Fibroblast of mammary gland (primary cell): ENCODE measurements around the gene BAIAP2L2.
"Not testable (repeated sequence)": the region's sequence is repeated elsewhere in the genome, so short reads cannot be mapped to it uniquely, and the experiment has no call there.

Source experiments
- DNase-seq: peaks from one replicate; pipeline ENCODE4 v3.0.0-alpha.2; 2010; ENCODE audit warnings: low read depth
- H3K4me3 ChIP-seq: 2 replicates; pipeline ENCODE4 v1.5.1; 2011; ENCODE audit warnings: low read depth, mild to moderate bottlenecking, low read length, moderate library complexity; ENCODE audit not compliant: control insufficient read depth
- TF ChIP-seq, protein P1 (sequence below): conservative IDR thresholded peaks from 2 replicates; pipeline ENCODE4 v1.5.1; 2011; ENCODE audit warnings: low read depth, low read length, inconsistent platforms; ENCODE audit not compliant: control insufficient read depth, insufficient read depth

Gene BAIAP2L2

DNA sequence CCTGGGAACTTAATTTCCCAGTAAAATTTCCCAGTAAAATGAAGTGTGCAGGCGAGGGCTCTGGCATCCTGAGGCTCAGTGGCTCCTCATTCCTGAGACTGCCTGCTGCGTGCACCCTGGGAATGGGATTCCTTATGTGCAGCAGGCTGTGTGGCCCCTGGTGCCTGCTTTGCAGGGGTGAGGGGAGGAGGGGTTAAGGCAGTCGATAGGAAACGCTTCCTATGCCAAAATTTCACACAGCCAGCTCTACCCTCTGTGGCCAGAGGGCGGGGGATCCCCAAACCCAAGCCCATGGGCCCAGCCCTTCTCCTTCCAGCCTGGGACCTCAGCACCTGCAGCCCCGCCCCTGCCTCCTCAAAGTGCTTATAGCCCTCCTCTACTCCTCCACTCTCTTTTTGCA lies 12.1 kb upstream of the BAIAP2L2 start:
- TF ChIP-seq, protein P1, sequence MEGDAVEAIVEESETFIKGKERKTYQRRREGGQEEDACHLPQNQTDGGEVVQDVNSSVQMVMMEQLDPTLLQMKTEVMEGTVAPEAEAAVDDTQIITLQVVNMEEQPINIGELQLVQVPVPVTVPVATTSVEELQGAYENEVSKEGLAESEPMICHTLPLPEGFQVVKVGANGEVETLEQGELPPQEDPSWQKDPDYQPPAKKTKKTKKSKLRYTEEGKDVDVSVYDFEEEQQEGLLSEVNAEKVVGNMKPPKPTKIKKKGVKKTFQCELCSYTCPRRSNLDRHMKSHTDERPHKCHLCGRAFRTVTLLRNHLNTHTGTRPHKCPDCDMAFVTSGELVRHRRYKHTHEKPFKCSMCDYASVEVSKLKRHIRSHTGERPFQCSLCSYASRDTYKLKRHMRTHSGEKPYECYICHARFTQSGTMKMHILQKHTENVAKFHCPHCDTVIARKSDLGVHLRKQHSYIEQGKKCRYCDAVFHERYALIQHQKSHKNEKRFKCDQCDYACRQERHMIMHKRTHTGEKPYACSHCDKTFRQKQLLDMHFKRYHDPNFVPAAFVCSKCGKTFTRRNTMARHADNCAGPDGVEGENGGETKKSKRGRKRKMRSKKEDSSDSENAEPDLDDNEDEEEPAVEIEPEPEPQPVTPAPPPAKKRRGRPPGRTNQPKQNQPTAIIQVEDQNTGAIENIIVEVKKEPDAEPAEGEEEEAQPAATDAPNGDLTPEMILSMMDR: no peak
- no peak overlapping the region for H3K4me3 ChIP-seq
- DNase-seq: no peak

DNA sequence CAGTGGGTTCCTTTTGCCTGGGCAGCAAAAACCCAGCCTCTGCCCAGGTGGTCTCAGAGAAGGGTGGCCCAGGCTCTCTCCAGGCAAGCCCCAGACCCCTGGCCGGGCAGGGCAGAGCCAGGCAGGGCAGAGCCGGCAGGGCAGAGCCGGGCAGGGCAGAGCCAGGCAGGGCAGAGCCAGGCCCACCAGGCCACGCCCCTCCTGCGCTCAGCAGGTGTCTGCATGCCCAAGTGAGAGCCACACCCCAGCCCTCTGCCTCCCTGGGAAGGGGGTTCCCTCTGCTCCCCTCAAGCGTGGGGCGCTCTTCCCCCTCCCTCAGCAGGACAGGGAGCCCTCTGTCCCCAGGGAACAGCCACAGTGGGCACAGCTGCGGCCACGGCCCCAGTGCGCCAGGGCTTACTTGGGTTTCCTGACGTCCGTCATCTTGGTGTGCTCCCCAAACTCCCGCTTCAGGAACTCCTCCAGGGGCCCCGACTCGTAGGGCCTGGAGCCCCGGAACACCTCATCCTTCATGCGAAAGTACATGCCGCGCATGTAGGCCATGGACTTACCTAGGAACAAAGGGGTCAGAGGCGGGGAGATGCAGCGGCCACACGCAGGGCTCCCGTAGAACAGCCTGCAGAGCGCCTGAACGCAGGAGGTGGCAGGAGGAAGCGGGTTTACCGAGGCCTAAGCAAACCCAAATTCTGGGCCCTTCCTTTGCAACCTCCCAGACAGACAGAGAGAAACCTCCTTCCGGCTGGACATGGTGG lies 10.1 kb upstream of the BAIAP2L2 start:
- TF ChIP-seq, protein P1: no peak
- no peak for DNase-seq
- no peak overlapping the region for H3K4me3 ChIP-seq

DNA sequence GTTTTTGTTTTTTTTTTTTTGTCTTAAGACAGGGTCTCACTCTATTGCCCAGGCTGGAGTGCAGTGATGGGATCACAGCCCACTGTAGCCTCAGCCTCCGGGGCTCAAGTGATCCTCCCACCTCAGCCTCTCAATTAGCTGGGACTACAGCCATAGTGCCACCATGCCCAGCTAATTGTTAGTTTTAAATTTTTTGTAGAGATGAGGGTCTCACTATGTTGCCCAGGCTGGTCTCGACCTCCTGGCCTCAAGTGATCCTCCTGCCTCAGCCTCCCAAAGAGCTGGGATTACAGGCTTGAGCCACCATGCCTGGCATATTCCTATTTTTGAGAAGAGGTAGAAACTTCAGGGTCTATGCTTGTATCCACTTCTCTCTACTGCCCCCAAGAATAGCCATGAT lies 8.3 kb upstream of the BAIAP2L2 start:
- H3K4me3 ChIP-seq, DNase-seq: not testable (repeated sequence)

DNA sequence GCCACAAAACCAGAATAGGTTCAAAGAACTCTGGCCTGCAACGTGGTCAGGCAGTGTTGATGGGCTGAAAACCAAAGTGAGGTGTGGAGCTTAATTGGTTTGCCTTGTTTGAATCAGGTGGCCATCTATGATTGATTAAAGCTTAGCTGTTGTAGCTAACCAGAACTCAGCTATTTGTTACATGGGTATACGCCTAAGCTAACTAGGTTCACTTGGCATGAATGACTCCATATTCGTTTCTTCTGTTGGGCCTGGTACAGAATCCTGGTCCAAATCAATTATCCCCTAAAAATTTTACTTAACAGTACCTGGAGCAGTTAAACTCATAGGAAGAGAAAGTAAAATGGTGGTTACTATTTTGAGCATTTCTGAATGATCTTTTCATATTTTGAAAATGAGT lies 7.7 kb upstream of the BAIAP2L2 start:
- H3K4me3 ChIP-seq: no peak overlapping the region
- DNase-seq: no peak
- TF ChIP-seq, protein P1: no peak

DNA sequence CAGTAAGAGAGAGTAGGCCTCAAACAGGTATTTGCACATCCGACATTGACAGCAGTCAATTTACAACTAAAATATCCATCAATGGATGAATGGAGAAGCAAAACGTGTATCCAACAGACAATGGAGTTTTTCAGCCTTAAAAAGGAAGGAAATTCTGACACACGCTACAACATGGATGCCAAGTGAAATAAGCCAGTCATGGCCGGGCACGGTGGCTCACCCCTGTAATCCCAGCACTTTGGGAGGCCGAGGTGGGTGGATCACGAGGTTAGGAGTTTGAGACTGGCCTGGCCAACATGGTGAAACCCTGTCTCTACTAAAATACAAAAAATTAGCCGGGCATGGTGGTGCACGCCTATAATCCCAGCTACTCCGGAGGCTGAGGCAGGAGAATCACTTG lies 7.1 kb upstream of the BAIAP2L2 start:
- not testable (repeated sequence) for H3K4me3 ChIP-seq, DNase-seq

DNA sequence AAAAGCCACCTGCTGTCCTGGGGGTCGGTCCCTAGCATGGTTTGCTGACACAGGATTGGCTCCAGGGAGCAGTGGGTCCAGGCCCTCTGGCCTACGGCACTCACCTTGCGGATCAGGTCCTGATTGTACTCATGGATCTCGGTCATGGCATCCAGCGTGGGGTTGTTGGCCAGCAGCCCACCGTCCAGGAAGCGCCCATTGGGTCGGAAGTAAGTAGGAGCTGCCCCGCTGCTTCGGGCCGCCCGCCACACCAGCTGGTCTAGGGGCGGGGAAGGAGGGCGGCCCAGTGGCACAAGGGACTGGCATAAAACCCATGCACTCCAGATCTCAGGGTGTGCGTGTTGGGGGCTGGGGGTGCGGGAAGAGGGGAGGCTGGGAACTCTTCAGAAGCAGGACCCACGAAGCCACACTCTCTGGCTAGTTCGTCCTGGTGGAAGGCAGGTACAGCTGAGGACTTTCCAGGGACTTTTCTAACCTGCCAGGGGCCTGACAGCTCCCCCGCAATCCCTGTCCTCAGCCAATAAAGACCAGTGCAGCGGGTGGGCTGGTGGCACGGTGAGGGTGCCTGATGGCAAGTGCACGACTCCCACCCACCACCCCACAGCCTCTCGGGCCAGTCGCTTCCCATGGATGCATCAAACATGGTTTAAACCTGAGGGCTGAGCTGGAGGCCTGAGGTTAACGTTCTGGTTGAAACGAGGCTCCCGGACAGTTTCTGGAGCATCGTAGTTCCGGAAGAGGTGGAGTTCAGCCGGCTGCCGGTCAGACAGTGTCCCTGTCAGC lies 5.1 kb upstream of the BAIAP2L2 start:
- TF ChIP-seq, protein P1: no peak
- no peak overlapping the region for H3K4me3 ChIP-seq

DNA sequence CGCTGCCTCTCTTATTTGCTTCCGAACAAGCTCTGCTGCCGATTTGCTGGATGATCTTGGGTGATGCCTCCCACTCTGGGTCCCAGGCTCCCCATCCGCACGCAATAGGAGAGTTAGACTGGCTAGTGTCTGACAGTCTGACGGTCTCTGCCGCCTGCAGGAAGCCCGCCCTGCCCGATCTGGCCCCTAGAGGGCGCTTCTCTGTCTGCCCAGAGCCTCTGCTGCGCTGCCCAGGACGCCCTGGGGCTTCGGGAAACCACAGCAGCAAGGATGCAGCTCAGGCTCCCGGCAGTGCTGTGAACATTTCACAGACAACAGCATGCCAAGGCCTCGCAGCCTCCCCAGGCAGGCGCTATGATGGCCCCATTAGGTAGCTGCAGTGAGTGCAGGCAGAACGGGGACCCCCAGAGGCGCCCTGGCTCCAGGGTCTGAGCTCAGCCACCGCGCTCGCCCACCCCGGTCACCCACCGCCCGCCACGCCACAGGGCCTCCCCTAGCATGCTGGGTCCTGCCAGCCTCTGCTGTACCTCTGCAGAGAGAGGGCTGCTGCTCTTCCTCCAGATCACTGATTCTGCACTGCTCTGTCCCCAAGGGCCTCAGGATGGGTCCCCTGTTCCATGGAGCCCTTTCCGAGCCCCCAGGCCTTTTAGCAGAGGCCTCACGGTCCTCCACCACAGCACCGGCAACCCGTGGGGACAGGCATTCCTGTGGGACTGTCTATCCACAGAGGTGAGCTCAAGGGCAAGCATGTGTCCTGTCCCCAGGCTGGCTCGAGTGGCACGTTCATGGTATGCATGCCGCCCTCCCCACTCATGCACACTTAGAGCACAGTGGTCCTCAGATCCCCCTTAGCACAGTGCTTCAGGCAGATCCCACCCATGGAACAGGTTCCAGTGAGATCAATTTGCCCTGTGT lies 4.3 kb upstream of the BAIAP2L2 start:
- peak; percentile 75 for DNase-seq
- TF ChIP-seq, protein P1: peak; percentile 90
- no peak overlapping the region for H3K4me3 ChIP-seq

More for the DNA sequence above, 5.1 kb upstream of the BAIAP2L2 start:
- no peak for DNase-seq
